Lower lobe of right lung (tissue), 2 donors: ENCODE results near the gene SPCS1. TPM values are rescaled to one million over a fixed set of nuclear protein-coding genes. Genes with fewer than 3 reads are reported as not detected.

Experiments
- ATAC-seq, 2 donors: fragments of 200-7000 bp; cut with Tn5 transposase; one replicate each; pipeline ENCODE4 v1.9.1; 2020 to 2022; ENCODE audit warnings: mild to moderate bottlenecking in 2 of 2, moderate library complexity in 2 of 2
- DNase-seq: peaks from one replicate; pipeline ENCODE4 v3.0.0-alpha.2; 2020
- H3K27ac ChIP-seq: fragments of 200-600 bp; one replicate; pipeline ENCODE4 v1.8.0; 2022
- H3K27me3 ChIP-seq: fragments of 200-600 bp; one replicate; pipeline ENCODE4 v1.8.0; 2022; ENCODE audit warnings: low read depth
- H3K36me3 ChIP-seq: fragments of 200-600 bp; one replicate; pipeline ENCODE4 v1.8.0; 2022; ENCODE audit warnings: mild to moderate bottlenecking
- H3K4me1 ChIP-seq: fragments of 200-600 bp; one replicate; pipeline ENCODE4 v1.8.0; 2022
- H3K4me3 ChIP-seq: fragments of 200-600 bp; one replicate; pipeline ENCODE4 v1.8.0; 2022; ENCODE audit warnings: mild to moderate bottlenecking
- H3K9me3 ChIP-seq: fragments of 200-600 bp; one replicate; pipeline ENCODE4 v1.8.0; 2022
- CTCF ChIP-seq: fragments of 200-600 bp; IDR thresholded peaks from one replicate; pipeline ENCODE4 v1.8.0; 2022; ENCODE audit warnings: antibody characterized with exemption, mild to moderate bottlenecking
- intact Hi-C: fragments of 100-400 bp; cut with DNase I; formaldehyde crosslinking; loops from one replicate; pipeline ENCODE4 v1.11.0; 2022
- total RNA-seq: library from RNA; stranded (reverse); fragmentation: NEBNext Ultra II Directional; extraction: Animal tissue kit (Norgen Biotek cat#: 25700); gene quantifications from one replicate; pipeline ENCODE4 v1.2.1, GENCODE V29; 2021
- donor health status: DM: no; HTN: yes; CAD: no; lungs with severe emphysema.

SPCS1 gene
- total RNA-seq, 1 donor from 2014 or later, result 74.6 TPM

DNA sequence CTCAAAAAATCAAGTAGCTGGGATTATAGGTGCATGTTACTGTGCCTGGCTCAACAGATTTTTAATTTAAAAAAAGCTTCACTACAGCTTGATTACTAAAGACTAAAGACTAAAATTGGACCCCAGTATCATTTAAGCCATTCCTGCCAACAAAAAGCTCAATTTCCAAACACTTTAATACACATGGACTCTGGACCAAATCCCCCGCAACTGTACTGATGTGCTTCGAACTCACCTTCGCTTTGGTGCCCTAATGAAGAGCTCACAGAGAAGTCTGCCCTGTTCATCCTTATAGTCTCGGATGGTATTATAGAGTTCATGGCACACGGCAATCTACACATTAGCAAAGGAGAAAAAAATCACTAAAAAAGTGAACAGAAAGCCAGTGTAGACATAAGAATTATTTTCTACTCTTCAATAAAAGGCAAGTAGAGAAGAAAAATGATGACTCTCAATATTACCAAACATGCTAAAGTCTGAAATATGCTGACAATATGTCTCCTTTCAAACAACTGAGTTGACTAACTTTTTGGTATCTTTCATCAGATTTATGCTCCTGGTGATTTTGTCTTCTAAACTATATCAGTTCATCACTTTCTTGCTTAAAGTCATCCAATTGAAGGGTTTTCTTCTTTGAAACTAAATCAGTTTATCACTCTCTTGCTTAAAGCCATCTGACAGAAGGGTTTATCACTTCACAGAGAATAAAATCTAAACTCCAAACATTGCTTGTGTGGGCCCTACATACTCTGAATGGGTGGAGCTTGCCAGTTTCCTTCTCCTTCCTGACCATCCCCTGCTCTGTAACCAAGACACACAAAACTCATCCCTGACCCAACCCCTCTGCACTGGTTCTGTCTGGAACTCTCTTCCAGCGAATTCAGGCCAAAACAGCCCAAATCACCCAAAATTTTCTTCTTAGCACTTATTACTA, 27.4 kb upstream of the SPCS1 start:
- ATAC-seq (no peak), DNase-seq (no peak)
- Histone ChIP-seq H3K36me3 (peaks cover 73% of the 10 kb centered on the region), H3K27ac (no peak overlapping the region), H3K27me3 (no peaks in the 10 kb centered on the region), H3K4me1 (peaks cover 34% of the 10 kb centered on the region), H3K4me3 (no peak overlapping the region), H3K9me3 (no peaks in the 10 kb centered on the region)
- no peak for TF ChIP-seq CTCF
- intact Hi-C loops, result no loop called here

GRCh38 chr3:52679199-52679538, 26.7 kb upstream of the SPCS1 start:
- no peak for ATAC-seq
- intact Hi-C loops, result no loop called here
- Histone ChIP-seq H3K4me1 (peaks cover 40% of the 10 kb centered on the region), H3K4me3 (no peak overlapping the region), H3K9me3 (no peaks in the 10 kb centered on the region), H3K27me3 (no peaks in the 10 kb centered on the region), H3K36me3 (peaks cover 67% of the 10 kb centered on the region), H3K27ac (no peak overlapping the region)
- no peak for DNase-seq
- TF ChIP-seq CTCF, result no peak

GRCh38 chr3:52679811-52680210, 26.1 kb upstream of the SPCS1 start:
- no peaks in the 10 kb centered on the region for H3K9me3 ChIP-seq
- no peak overlapping the region for H3K27ac ChIP-seq
- ATAC-seq (no peak), DNase-seq (no peak)
- no peak overlapping the region for H3K4me3 ChIP-seq
- TF ChIP-seq CTCF, result no peak
- intact Hi-C loops, result no loop called here
- peaks cover 60% of the 10 kb centered on the region for H3K36me3 ChIP-seq
- H3K4me1 ChIP-seq, result peaks cover 46% of the 10 kb centered on the region
- H3K27me3 ChIP-seq, result no peaks in the 10 kb centered on the region

GRCh38 chr3:52681596-52681995, 24.3 kb upstream of the SPCS1 start:
- DNase-seq (no peak), ATAC-seq (no peak)
- Histone ChIP-seq H3K36me3 (peaks cover 45% of the 10 kb centered on the region), H3K27ac (peak overlapping the region; percentile 25), H3K9me3 (no peaks in the 10 kb centered on the region), H3K4me1 (peaks cover 55% of the 10 kb centered on the region), H3K4me3 (no peak overlapping the region), H3K27me3 (no peaks in the 10 kb centered on the region)
- TF ChIP-seq CTCF, result no peak
- intact Hi-C loops, result no loop called here

- no peak for DNase-seq
- Histone ChIP-seq H3K9me3 (no peaks in the 10 kb centered on the region), H3K27me3 (no peaks in the 10 kb centered on the region), H3K4me3 (no peak overlapping the region), H3K27ac (peak overlapping the region; percentile 25), H3K4me1 (peaks cover 59% of the 10 kb centered on the region), H3K36me3 (peaks cover 42% of the 10 kb centered on the region)
- intact Hi-C loops, result no loop called here
- TF ChIP-seq CTCF, result no peak
- no peak for ATAC-seq
These were observed 23.9 kb upstream of the SPCS1 start for GRCh38 chr3:52682016-52682415.
